ENCODE measurements around the gene MAPRE3. TPM values are rescaled to one million over a fixed set of nuclear protein-coding genes. Genes with fewer than 3 reads are reported as not detected.
A peak's percentile ranks its signal among the peaks of the same experiment; 100 is the strongest.

The MAPRE3 gene
- total and polyA plus RNA-seq, 9 of the 15 experiments (the other 6 are each of a cell fraction or from before 2014, with no cell fraction given) = 0.70 to 43.2 (median 12.6) TPM

- peaks cover 25 to 28% of the 10 kb centered on the region in 2 experiments; a peak in 4 of 5 replicates for H3K27me3 ChIP-seq (ENCODE audit: control insufficient read depth in 2 of 2, insufficient read depth in 2 of 2, low read length in 2 of 2)
- ChIA-PET POLR2A (interaction anchor here (0.6 to 1.3 kb wide), 7 partner anchors 11 to 236 kb away, joined by 3 to 5 read pairs (median 3); partner anchors contain the start of genes EMILIN1 and MAPRE3), CTCF (ENCODE audit: low intra/inter-chr PET ratio) (interaction anchor here (0.5 to 5.2 kb wide), 4 partner anchors 39 to 143 kb away, joined by 3 to 65 read pairs (median 4); no protein-coding TSS in a partner anchor)
- no peak overlapping the region for H3K4me3 ChIP-seq
- intact Hi-C loops (cut with micrococcal nuclease) = no loop called here
- H3K9me1 ChIP-seq (ENCODE audit: control insufficient read depth, insufficient read depth, low read length) = no peaks in the 10 kb centered on the region
- no peak for ATAC-seq
- no peak for DNase-seq (ENCODE audit: extremely low read depth in 1 of 4, low spot score in 3 of 4)
- in situ Hi-C loops (cut with MboI) = no loop called here
- no peaks in the 10 kb centered on the region for H3K36me3 ChIP-seq (ENCODE audit: control insufficient read depth, insufficient read depth, low read length)
- no peak overlapping the region for H3K27ac ChIP-seq (ENCODE audit: extremely low read depth, low read depth, low read length)
- no peak overlapping the region for H2AFZ ChIP-seq (ENCODE audit: low read depth, low read length)
- H4K20me1 ChIP-seq (replicated peaks; ENCODE audit: control insufficient read depth, insufficient read depth, low read length) = no peaks in the 10 kb centered on the region
- no peak for FAIRE-seq
- WGBS (ENCODE audit: insufficient coverage, low coverage, missing lambda C conversion rate) = no CpG with 5 or more reads among the region's 2 CpGs
- no peaks in the 10 kb centered on the region for H3K79me2 ChIP-seq (ENCODE audit: control insufficient read depth, insufficient read depth, low read length)
- H3K4me2 ChIP-seq (ENCODE audit: insufficient read depth, low read length) = no peak overlapping the region
- TF ChIP-seq MAFF (IDR thresholded peaks at IDR 0.05; ENCODE audit: low read length) (no peak), RHOXF2B (CRISPR knock-in tag; conservative IDR thresholded peaks at IDR 0.05) (no peak), PRDM10 (IDR thresholded peaks at IDR 0.05; ENCODE audit: partially characterized antibody) (peak; percentile 29), ZC3H8 (IDR thresholded peaks at IDR 0.05) (no peak), THRB (CRISPR knock-in tag; conservative IDR thresholded peaks at IDR 0.05) (no peak), CEBPZ (IDR thresholded peaks at IDR 0.05; ENCODE audit: borderline replicate concordance, low read depth, low read length) (no peak), CHD4 (IDR thresholded peaks at IDR 0.05; ENCODE audit: insufficient read depth, insufficient replicate concordance, low read depth, low read length, poor library complexity, severe bottlenecking) (no peak), ZNF695 (CRISPR knock-in tag; IDR thresholded peaks at IDR 0.05) (no peak), DIDO1 (tag; IDR thresholded peaks at IDR 0.05; ENCODE audit: low read depth) (no peak)
- H3K9me3 ChIP-seq (replicated peaks; ENCODE audit: control insufficient read depth, insufficient read depth, low read depth, low read length) = no peaks in the 10 kb centered on the region
- H3K4me1 ChIP-seq (replicated peaks in 1 of 2; ENCODE audit: control insufficient read depth in 2 of 2, insufficient read depth in 2 of 2, low read length in 2 of 2) = peaks cover 5 to 6% of the 10 kb centered on the region in 2 experiments; a peak in 3 of 5 replicates
- no peak overlapping the region for H3K9ac ChIP-seq (ENCODE audit: insufficient read depth in 1 of 2, low read depth in 2 of 2, low read length in 2 of 2)
- no TSS peak for BruUV-seq (replicated peaks)
Measured at GRCh38 chr2:26959331-26959730, 11.1 kb upstream of the MAPRE3 start.

All from K562 (cell line).